ENCODE data around the gene C2. TPM values are rescaled to one million over a fixed set of nuclear protein-coding genes. Genes with fewer than 3 reads are reported as not detected.

The C2 gene
- total RNA-seq = 0.86 and 2.0 TPM in 2 replicates

GRCh38 chr6:31927242-31927862, at the start of gene C2:
C2 (plus strand) TSS chr6:31927717; CDS start chr6:31927753, 36 bp downstream.

GRCh38 chr6:31878726-31879125, 48.8 kb upstream of the C2 start, which contains the start of gene SLC44A4:
SLC44A4 (minus strand) TSS chr6:31878997; CDS start chr6:31878980, 17 bp downstream.

GRCh38 chr6:31897612-31898382, 29.7 kb upstream of the C2 start, which contains the start of gene EHMT2:
EHMT2 (minus strand) TSS chr6:31897698; CDS start chr6:31897677, 21 bp downstream.

GRCh38 chr6:31901953-31902643, 25.4 kb upstream of the C2 start, which contains the start of gene ZBTB12:
ZBTB12 (minus strand) TSS chr6:31902086; CDS start chr6:31901305, 781 bp downstream.

GRCh38 chr6:31945507-31946369, 18.2 kb downstream of the C2 start, which contains the start of gene CFB:
CFB (plus strand) TSS chr6:31946095; CDS start chr6:31946222, 127 bp downstream.

GRCh38 chr6:31958741-31959739, 31.5 kb downstream of the C2 start, which contains the start of the genes NELFE and SKIC2:
NELFE (minus strand) TSS chr6:31958971; CDS start chr6:31958446, 525 bp downstream.
SKIC2 (plus strand) TSS chr6:31959175; CDS start chr6:31959193, 18 bp downstream.

GRCh38 chr6:31971993-31972708, 44.6 kb downstream of the C2 start, which contains the start of gene DXO:
DXO (minus strand) TSS chr6:31972138; CDS start chr6:31971675, 463 bp downstream.

GRCh38 chr6:31981744-31982143, 54.2 kb downstream of the C2 start, which contains the start of gene C4A:
C4A (plus strand) TSS chr6:31982057; CDS start chr6:31982108, 51 bp downstream.

Other genes starting within 250 kb of the C2 start
- gene LY6G5C, start 246.7 kb upstream of the C2 start, total RNA-seq = 0.09 and 0.63 TPM in 2 replicates
- 54.5 and 96.4 TPM in 2 replicates for gene ABHD16A, start 224.4 kb upstream of the C2 start, total RNA-seq
- not detected in 2 replicates for gene LY6G6F, start 220.9 kb upstream of the C2 start, total RNA-seq
- gene LY6G6D, start 212.4 kb upstream of the C2 start, total RNA-seq = 0.47 TPM in 1 of 2 replicates, not detected in the other
- not detected in 2 replicates for gene LY6G6C, start 206.0 kb upstream of the C2 start, total RNA-seq
- not detected in 2 replicates for gene MPIG6B, start 204.3 kb upstream of the C2 start, total RNA-seq
- gene DDAH2, start 198.4 kb upstream of the C2 start, total RNA-seq = 152 and 207 TPM in 2 replicates
- 521 and 664 TPM in 2 replicates for gene CLIC1, start 191.2 kb upstream of the C2 start, total RNA-seq
- gene MSH5, start 187.7 kb upstream of the C2 start, total RNA-seq = 2.7 and 3.6 TPM in 2 replicates
- gene SAPCD1, start 165.1 kb upstream of the C2 start, total RNA-seq = 0.26 and 1.3 TPM in 2 replicates
- 0.79 and 0.86 TPM in 2 replicates for gene VWA7, start 150.4 kb upstream of the C2 start, total RNA-seq
- 28.1 and 36.1 TPM in 2 replicates for gene VARS1, start 132.0 kb upstream of the C2 start, total RNA-seq
- 17.8 and 19.1 TPM in 2 replicates for gene LSM2, start 120.8 kb upstream of the C2 start, total RNA-seq
- gene HSPA1L, start 112.4 kb upstream of the C2 start, total RNA-seq = 1.7 and 2.3 TPM in 2 replicates
- 92.2 and 182 TPM in 2 replicates for gene HSPA1A, start 112.2 kb upstream of the C2 start, total RNA-seq
- 149 and 280 TPM in 2 replicates for gene HSPA1B, start 100.0 kb upstream of the C2 start, total RNA-seq
- 73.7 and 87.3 TPM in 2 replicates for gene NEU1, start 64.9 kb upstream of the C2 start, total RNA-seq
- gene SLC44A4, start 48.7 kb upstream of the C2 start, total RNA-seq = 0.52 TPM in 1 of 2 replicates, not detected in the other
- gene EHMT2, start 30.0 kb upstream of the C2 start, total RNA-seq = 76.3 and 106 TPM in 2 replicates
- gene ZBTB12, start 25.6 kb upstream of the C2 start, total RNA-seq = 9.6 and 14.6 TPM in 2 replicates
- 33.7 and 56.8 TPM in 2 replicates for gene CFB, start 18.4 kb downstream of the C2 start, total RNA-seq
- gene NELFE, start 31.3 kb downstream of the C2 start, total RNA-seq = 81.3 and 85.3 TPM in 2 replicates
- 55.6 and 56.4 TPM in 2 replicates for gene SKIC2, start 31.5 kb downstream of the C2 start, total RNA-seq
- 7.7 and 8.2 TPM in 2 replicates for gene DXO, start 44.4 kb downstream of the C2 start, total RNA-seq
- gene C4A, start 54.3 kb downstream of the C2 start, total RNA-seq = 13.1 and 13.6 TPM in 2 replicates
- 8.8 and 15.4 TPM in 2 replicates for gene C4B, start 87.1 kb downstream of the C2 start, total RNA-seq
- under 0.01 TPM in 1 of 2 replicates, not detected in the other for gene CYP21A2, start 110.7 kb downstream of the C2 start, total RNA-seq
- gene TNXB, start 181.6 kb downstream of the C2 start, total RNA-seq = 10.6 and 39.2 TPM in 2 replicates
- 10.2 and 12.0 TPM in 2 replicates for gene ATF6B, start 200.5 kb downstream of the C2 start, total RNA-seq
- gene FKBPL, start 202.6 kb downstream of the C2 start, total RNA-seq = 7.3 and 8.9 TPM in 2 replicates
- 0.09 and 0.32 TPM in 2 replicates for gene PRRT1, start 224.2 kb downstream of the C2 start, total RNA-seq
- gene PPT2, start 226.4 kb downstream of the C2 start, total RNA-seq = 18.6 and 39.7 TPM in 2 replicates
- gene EGFL8, start 236.9 kb downstream of the C2 start, total RNA-seq = 1.6 and 2.4 TPM in 2 replicates
- 21.9 and 22.2 TPM in 2 replicates for gene AGPAT1, start 248.4 kb downstream of the C2 start, total RNA-seq